LNCaP clone FGC (cell line): ENCODE results near the gene ARPC4.

ENCODE experiments used
- DNase-seq: peaks from one replicate; pipeline ENCODE4 v3.0.0-alpha.2; 2011; ENCODE audit warnings: low read depth
- H3K4me3 ChIP-seq: 2 replicates; pipeline ENCODE4 v1.5.1; 2011; ENCODE audit warnings: mild to moderate bottlenecking, low read depth, low read length, control low read depth
- TF ChIP-seq, protein P1 (sequence below): IDR thresholded peaks from 2 replicates; pipeline ENCODE4 v1.5.1; 2012; ENCODE audit warnings: mild to moderate bottlenecking; ENCODE audit not compliant: control insufficient read depth, insufficient read depth; ENCODE audit errors: extremely low read depth

The ARPC4 gene

DNA sequence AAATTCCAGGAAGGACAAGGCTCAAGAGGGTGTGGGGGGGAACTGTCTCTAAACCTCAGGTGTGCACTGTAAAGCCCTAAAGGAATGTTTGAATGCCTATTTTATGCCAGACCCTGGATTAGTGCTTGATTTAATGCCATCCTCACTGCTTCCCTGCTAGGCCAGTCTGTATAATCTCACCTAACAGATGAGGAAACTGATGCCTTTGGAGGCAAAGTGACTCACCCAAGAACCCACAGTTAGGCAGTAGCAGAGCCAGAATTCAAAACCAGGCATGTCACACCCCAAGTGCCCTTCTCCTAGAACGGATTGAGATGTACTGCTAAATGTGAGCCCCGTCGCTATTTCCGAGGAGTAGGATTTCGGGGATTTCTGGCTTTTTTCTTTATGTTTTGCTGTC lies 31.0 kb upstream of the ARPC4 start:
- TF ChIP-seq, protein P1, sequence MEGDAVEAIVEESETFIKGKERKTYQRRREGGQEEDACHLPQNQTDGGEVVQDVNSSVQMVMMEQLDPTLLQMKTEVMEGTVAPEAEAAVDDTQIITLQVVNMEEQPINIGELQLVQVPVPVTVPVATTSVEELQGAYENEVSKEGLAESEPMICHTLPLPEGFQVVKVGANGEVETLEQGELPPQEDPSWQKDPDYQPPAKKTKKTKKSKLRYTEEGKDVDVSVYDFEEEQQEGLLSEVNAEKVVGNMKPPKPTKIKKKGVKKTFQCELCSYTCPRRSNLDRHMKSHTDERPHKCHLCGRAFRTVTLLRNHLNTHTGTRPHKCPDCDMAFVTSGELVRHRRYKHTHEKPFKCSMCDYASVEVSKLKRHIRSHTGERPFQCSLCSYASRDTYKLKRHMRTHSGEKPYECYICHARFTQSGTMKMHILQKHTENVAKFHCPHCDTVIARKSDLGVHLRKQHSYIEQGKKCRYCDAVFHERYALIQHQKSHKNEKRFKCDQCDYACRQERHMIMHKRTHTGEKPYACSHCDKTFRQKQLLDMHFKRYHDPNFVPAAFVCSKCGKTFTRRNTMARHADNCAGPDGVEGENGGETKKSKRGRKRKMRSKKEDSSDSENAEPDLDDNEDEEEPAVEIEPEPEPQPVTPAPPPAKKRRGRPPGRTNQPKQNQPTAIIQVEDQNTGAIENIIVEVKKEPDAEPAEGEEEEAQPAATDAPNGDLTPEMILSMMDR: no peak
- DNase-seq: no peak
- no peak overlapping the region for H3K4me3 ChIP-seq

- TF ChIP-seq, protein P1: no peak
- no peak overlapping the region for H3K4me3 ChIP-seq
- DNase-seq: no peak
Measured at GRCh38 chr3:9762871-9763270, 30.0 kb upstream of the ARPC4 start.

- DNase-seq: no peak
- TF ChIP-seq, protein P1: no peak
- H3K4me3 ChIP-seq: no peak overlapping the region
Measured at GRCh38 chr3:9765865-9766264, 27.0 kb upstream of the ARPC4 start.

DNA sequence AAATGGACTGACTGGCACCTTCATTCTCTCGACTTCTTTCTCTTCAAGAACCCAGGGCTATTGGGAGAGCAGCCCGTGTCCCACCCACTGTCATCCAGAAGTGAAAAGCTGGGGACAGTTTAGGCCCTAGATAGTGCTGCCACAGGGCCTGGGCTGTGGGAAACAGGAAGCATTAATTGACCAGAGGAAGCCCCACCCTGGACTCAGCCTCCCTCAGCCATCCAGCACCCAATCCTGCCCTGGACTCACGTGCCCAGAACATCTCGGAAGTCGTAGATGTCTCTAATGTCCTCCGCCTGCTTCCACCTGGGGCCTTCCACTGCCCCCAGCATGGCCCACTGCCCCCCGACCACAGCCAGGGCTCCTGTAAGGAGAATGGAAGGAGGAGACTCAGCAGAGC lies 25.5 kb upstream of the ARPC4 start:
- TF ChIP-seq, protein P1: no peak
- DNase-seq: no peak
- no peak overlapping the region for H3K4me3 ChIP-seq

GRCh38 chr3:9768141-9768775 lies 24.6 kb upstream of the ARPC4 start:
- peak overlapping the region; percentile 70 for H3K4me3 ChIP-seq
- TF ChIP-seq, protein P1: no peak
- DNase-seq: no peak

DNA sequence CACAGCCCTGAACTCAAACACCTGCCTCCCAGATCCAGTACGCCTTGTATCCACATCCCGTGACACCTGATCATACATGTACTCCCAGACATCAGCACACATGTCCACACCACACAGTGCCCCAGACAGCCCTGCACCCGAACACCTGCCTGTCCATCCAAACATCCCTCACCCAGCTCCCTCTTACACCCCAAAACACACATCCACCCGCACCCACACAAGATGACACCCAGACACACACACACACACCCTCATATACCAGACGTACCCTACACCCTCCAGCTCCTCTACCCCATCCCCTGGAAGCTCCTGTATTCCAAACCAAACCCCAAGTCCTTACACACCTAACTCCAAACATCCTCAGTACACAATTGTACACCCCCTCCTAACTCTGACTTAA lies 23.9 kb upstream of the ARPC4 start:
- TF ChIP-seq, protein P1: no peak
- DNase-seq: no peak
- peak overlapping the region; percentile 70 for H3K4me3 ChIP-seq
